ENCODE results near the gene CP. TPM values are rescaled to one million over a fixed set of nuclear protein-coding genes. Genes with fewer than 3 reads are reported as not detected.
A peak's percentile ranks its signal among the peaks of the same experiment; 100 is the strongest.

The CP gene
- total and polyA plus RNA-seq, 9 of the 15 experiments (the other 6 are each of a cell fraction or from before 2014, with no cell fraction given) = 0.30 to 0.75 TPM; not detected in 7

- TF ChIP-seq, protein P1, sequence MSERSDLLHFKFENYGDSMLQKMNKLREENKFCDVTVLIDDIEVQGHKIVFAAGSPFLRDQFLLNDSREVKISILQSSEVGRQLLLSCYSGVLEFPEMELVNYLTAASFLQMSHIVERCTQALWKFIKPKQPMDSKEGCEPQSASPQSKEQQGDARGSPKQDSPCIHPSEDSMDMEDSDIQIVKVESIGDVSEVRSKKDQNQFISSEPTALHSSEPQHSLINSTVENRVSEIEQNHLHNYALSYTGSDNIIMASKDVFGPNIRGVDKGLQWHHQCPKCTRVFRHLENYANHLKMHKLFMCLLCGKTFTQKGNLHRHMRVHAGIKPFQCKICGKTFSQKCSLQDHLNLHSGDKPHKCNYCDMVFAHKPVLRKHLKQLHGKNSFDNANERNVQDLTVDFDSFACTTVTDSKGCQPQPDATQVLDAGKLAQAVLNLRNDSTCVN (CRISPR knock-in tag; IDR thresholded peaks at IDR 0.05) = no peak
- no peak for TF ChIP-seq ZNF764 (CRISPR knock-in tag; IDR thresholded peaks at IDR 0.05; ENCODE audit: low read depth)
- no peak for TF ChIP-seq CEBPG (CRISPR knock-in tag; IDR thresholded peaks at IDR 0.05)
- TF ChIP-seq CEBPG (tag; conservative IDR thresholded peaks at IDR 0.05 in 1 of 2, IDR thresholded peaks at IDR 0.05 in 1 of 2) = no peak
- TF ChIP-seq ZKSCAN8 (CRISPR knock-in tag; IDR thresholded peaks at IDR 0.05) = no peak
- no peak for TF ChIP-seq SRSF1 (IDR thresholded peaks at IDR 0.05; ENCODE audit: low read depth, low read length)
- no peak for TF ChIP-seq PRMT5 (CRISPR knock-in tag; IDR thresholded peaks at IDR 0.05)
- peak; percentile 54; the same call in 1 of the 2 replicates for TF ChIP-seq MYC (IDR thresholded peaks at IDR 0.05; ENCODE audit: low read depth, low read length)
- no peak for TF ChIP-seq MYC (CRISPR knock-in tag; IDR thresholded peaks at IDR 0.05; ENCODE audit: borderline replicate concordance, low read depth)
- no peak for TF ChIP-seq SMARCC2 (IDR thresholded peaks at IDR 0.05; ENCODE audit: low read depth)
- no peak for TF ChIP-seq KDM1A (IDR thresholded peaks at IDR 0.05)
- TF ChIP-seq E2F4 (CRISPR knock-in tag; IDR thresholded peaks at IDR 0.05; ENCODE audit: low read depth) = no peak
- TF ChIP-seq MED1 (CRISPR knock-in tag; IDR thresholded peaks at IDR 0.05; ENCODE audit: borderline replicate concordance) = no peak
- TF ChIP-seq NFYB (IDR thresholded peaks at IDR 0.05; ENCODE audit: extremely low read depth, insufficient read length) = no peak
- TF ChIP-seq HDAC1 (IDR thresholded peaks at IDR 0.05) = peak in 1 of 2 experiments; percentile 92; a peak in 2 of 4 replicates
- peak; percentile 89 for TF ChIP-seq POLR2G (IDR thresholded peaks at IDR 0.05; ENCODE audit: low read depth, low read length)
- no peak for TF ChIP-seq HNRNPLL (IDR thresholded peaks at IDR 0.05; ENCODE audit: low read depth, low read length, poor library complexity, severe bottlenecking)
- no peak for TF ChIP-seq EWSR1 (IDR thresholded peaks at IDR 0.05; ENCODE audit: borderline replicate concordance, low read depth, partially characterized antibody)
- no peak for TF ChIP-seq BACH1 (tag; IDR thresholded peaks at IDR 0.05)
- TF ChIP-seq USF2 (CRISPR knock-in tag; IDR thresholded peaks at IDR 0.05) = peak; percentile 97
- no peak for TF ChIP-seq ZNF41 (CRISPR knock-in tag; conservative IDR thresholded peaks at IDR 0.05)
- TF ChIP-seq RB1 (IDR thresholded peaks at IDR 0.05; ENCODE audit: low read depth) = peak; percentile 77
- TF ChIP-seq HNRNPH1 (optimal IDR thresholded peaks at IDR 0.05; ENCODE audit: low read depth, low read length) = no peak
- TF ChIP-seq FOXJ3 (CRISPR knock-in tag; IDR thresholded peaks at IDR 0.05) = no peak
Observed at GRCh38 chr3:149129326-149130205, 92.1 kb downstream of the CP start, which contains the start of gene HPS3 (continued).
